Testis (tissue), 2 donors: ENCODE results near the gene CAMK2B.

Experiments used
- POLR2A ChIP-seq: fragments of 450-650 bp; IDR thresholded peaks from one replicate; pipeline ENCODE4 v1.6.1; 2017; ENCODE audit warnings: antibody characterized with exemption, mild to moderate bottlenecking, moderate library complexity
- TF ChIP-seq, protein P1 (sequence below), 3 experiments: fragments of 450-650 bp in 2 of 3; fragments of 200-600 bp in 1 of 3; sonication (generic) in 1 of 3; IDR thresholded peaks; one replicate each; pipeline ENCODE4 v1.5.1; 2016 to 2019; ENCODE audit warnings: antibody characterized with exemption in 3 of 3, mild to moderate bottlenecking in 2 of 3, moderate library complexity in 1 of 3

DNA sequence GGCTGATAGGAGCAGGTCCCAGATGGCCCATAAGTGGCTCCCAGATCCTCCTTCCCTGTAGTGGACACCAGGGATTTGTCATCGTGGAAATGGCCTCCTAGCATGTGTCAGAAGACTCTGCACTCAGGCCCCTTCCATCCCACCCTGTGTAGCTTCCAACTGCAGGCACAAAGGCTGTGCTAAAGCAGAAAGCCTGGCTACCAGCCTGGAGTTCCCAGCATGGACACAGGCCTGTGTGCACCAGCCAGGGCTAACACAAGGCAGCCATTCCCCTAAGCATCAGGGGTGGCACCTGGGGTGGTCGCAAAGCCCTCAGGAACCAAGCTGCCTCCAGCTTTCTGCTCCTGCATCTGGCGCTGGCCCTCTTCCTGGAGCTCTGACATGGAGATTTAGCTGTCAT, 4.5 kb upstream of the CAMK2B start:
- TF ChIP-seq, protein P1, sequence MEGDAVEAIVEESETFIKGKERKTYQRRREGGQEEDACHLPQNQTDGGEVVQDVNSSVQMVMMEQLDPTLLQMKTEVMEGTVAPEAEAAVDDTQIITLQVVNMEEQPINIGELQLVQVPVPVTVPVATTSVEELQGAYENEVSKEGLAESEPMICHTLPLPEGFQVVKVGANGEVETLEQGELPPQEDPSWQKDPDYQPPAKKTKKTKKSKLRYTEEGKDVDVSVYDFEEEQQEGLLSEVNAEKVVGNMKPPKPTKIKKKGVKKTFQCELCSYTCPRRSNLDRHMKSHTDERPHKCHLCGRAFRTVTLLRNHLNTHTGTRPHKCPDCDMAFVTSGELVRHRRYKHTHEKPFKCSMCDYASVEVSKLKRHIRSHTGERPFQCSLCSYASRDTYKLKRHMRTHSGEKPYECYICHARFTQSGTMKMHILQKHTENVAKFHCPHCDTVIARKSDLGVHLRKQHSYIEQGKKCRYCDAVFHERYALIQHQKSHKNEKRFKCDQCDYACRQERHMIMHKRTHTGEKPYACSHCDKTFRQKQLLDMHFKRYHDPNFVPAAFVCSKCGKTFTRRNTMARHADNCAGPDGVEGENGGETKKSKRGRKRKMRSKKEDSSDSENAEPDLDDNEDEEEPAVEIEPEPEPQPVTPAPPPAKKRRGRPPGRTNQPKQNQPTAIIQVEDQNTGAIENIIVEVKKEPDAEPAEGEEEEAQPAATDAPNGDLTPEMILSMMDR (IDR thresholded peaks at IDR 0.05) = no peak
- TF ChIP-seq POLR2A = no peak
